HCT116 (cell line): ENCODE results near the gene MGP. TPM values are rescaled to one million over a fixed set of nuclear protein-coding genes. Genes with fewer than 3 reads are reported as not detected.

Source experiments
- ATAC-seq: fragments of 200-7000 bp; cut with Tn5 transposase; 2 replicates; pipeline ENCODE4 v1.9.1; 2020; ENCODE audit warnings: mild to moderate bottlenecking, moderate library complexity
- BruUV-seq: library from RNA; stranded (reverse); fragments of 400-500 nt; replicated peaks from 2 replicates; lab custom pipeline; 2021; lab: Mats Ljungman, UMichigan
- CTCF ChIA-PET: fragments of 300-600 bp; sonication (Branson Sonifier 250); formaldehyde crosslinking; loops from one replicate; lab custom pipeline; 2021; ENCODE audit warnings: antibody characterized with exemption; lab: Charles Lee
- POLR2A ChIA-PET: fragments of 300-600, 350-600 bp; sonication (Branson Sonifier 250); formaldehyde crosslinking; loops from one replicate; lab custom pipeline; 2021; ENCODE audit warnings: antibody characterized with exemption; lab: Charles Lee
- RAD21 ChIA-PET, 2 experiments: fragments of 300-600 bp; sonication (Branson Sonifier 250); formaldehyde crosslinking; loops; one replicate each; lab custom pipeline; 2023; ENCODE audit warnings: low total read pairs in 2 of 2; ENCODE audit not compliant: uncharacterized antibody in 2 of 2, unreplicated experiment in 2 of 2, low non-redundant PET in 1 of 2; lab: Charles Lee
- DNase-seq: peaks from one replicate; pipeline ENCODE4 v3.0.0-alpha.2; 2010; ENCODE audit warnings: low read depth, low spot score
- H2AFZ ChIP-seq: fragments of 200-600 bp; shearing (Covaris generic), sonication (generic); 2 replicates; pipeline ENCODE4 v1.6.1; 2017; ENCODE audit warnings: low read depth, mixed run types, mixed read lengths, antibody characterized with exemption, low read length; ENCODE audit not compliant: poor library complexity, severe bottlenecking
- H3K27ac ChIP-seq: 2 replicates; pipeline ENCODE4 v1.5.1; 2012; ENCODE audit warnings: low read depth, low read length
- H3K27me3 ChIP-seq: fragments of 200-600 bp; sonication (generic); 2 replicates; pipeline ENCODE4 v1.6.1; 2016; ENCODE audit warnings: mixed run types, low read length, mixed read lengths; ENCODE audit not compliant: insufficient read depth
- H3K36me3 ChIP-seq, 2 experiments: fragments of 200-500 bp in 1 of 2; fragments of 200-600 bp in 1 of 2; sonication (Bioruptor generic) in 1 of 2; sonication (generic) in 1 of 2; 2 replicates each; pipeline versions ENCODE4 v1.5.1 to v1.6.1; 2014 to 2016; ENCODE audit warnings: low read length in 2 of 2, inconsistent platforms in 1 of 2, mixed read lengths in 1 of 2, mixed run types in 1 of 2; ENCODE audit not compliant: insufficient read depth in 2 of 2, control insufficient read depth in 1 of 2
- H3K4me1 ChIP-seq, 2 experiments: fragments of 200-600 bp in 1 of 2; sonication (generic) in 1 of 2; 2 replicates each; pipeline versions ENCODE4 v1.5.1 to v1.6.1; 2012 to 2017; ENCODE audit warnings: low read length in 2 of 2, inconsistent platforms in 1 of 2, mild to moderate bottlenecking in 1 of 2, mixed read lengths in 1 of 2, mixed run types in 1 of 2, moderate library complexity in 1 of 2; ENCODE audit not compliant: insufficient read depth in 2 of 2, control insufficient read depth in 1 of 2
- H3K4me2 ChIP-seq: fragments of 200-600 bp; sonication (generic); 2 replicates; pipeline ENCODE4 v1.6.1; 2017; ENCODE audit warnings: mixed run types, low read length, mixed read lengths
- H3K4me3 ChIP-seq, 2 experiments: fragments of 200-600 bp in 1 of 2; sonication (generic) in 1 of 2; replicated peaks in 1 of 2; 2 replicates each; pipeline ENCODE4 v1.5.1; 2011 to 2016; ENCODE audit warnings: low read length in 2 of 2, control low read depth in 1 of 2, low read depth in 1 of 2, mild to moderate bottlenecking in 1 of 2, mixed read lengths in 1 of 2, mixed run types in 1 of 2
- H3K79me2 ChIP-seq: fragments of 200-600 bp; sonication (generic); 2 replicates; pipeline ENCODE4 v1.6.1; 2017; ENCODE audit warnings: mild to moderate bottlenecking, mixed run types, low read length, moderate library complexity, mixed read lengths; ENCODE audit not compliant: insufficient read depth
- H3K9ac ChIP-seq: fragments of 200-600 bp; sonication (generic); 2 replicates; pipeline ENCODE4 v1.6.1; 2016; ENCODE audit warnings: low read length, mixed read lengths
- H3K9me2 ChIP-seq: fragments of 200-600 bp; sonication (generic), shearing (Covaris generic); 2 replicates; pipeline ENCODE4 v1.6.1; 2017; ENCODE audit warnings: mixed run types, mild to moderate bottlenecking, moderate library complexity; ENCODE audit not compliant: insufficient read depth
- H3K9me3 ChIP-seq, 2 experiments: fragments of 200-500 bp in 1 of 2; fragments of 200-600 bp in 1 of 2; sonication (Bioruptor generic) in 1 of 2; sonication (generic) in 1 of 2; 2 replicates each; pipeline ENCODE4 v1.6.1; 2014 to 2017; ENCODE audit warnings: low read length in 2 of 2, mixed read lengths in 2 of 2, inconsistent platforms in 1 of 2, low read depth in 1 of 2, mild to moderate bottlenecking in 1 of 2, mixed run types in 1 of 2, moderate library complexity in 1 of 2; ENCODE audit not compliant: control insufficient read depth in 1 of 2, insufficient read depth in 1 of 2
- H4K20me1 ChIP-seq: fragments of 200-600 bp; sonication (generic), shearing (Covaris generic); 2 replicates; pipeline ENCODE4 v1.6.1; 2017; ENCODE audit warnings: mixed run types, mild to moderate bottlenecking, moderate library complexity; ENCODE audit not compliant: insufficient read depth
- YY1 ChIP-seq: IDR thresholded peaks from 2 replicates; pipeline ENCODE4 v1.6.1; 2011; ENCODE audit warnings: low read length, low read depth, moderate library complexity, mild to moderate bottlenecking; ENCODE audit not compliant: insufficient replicate concordance; ENCODE audit errors: extremely low read depth
- intact Hi-C: fragments of 100-400 bp; cut with micrococcal nuclease; formaldehyde crosslinking; loops from 2 replicates; pipeline ENCODE4 v1.10.0; 2022
- total RNA-seq: library from RNA; stranded (reverse); gene quantifications from one replicate; pipeline ENCODE4 v1.2.1, GENCODE V29; 2021; ENCODE audit not compliant: unreplicated experiment
- TF ChIP-seq, protein P1 (sequence below): IDR thresholded peaks from 2 replicates; pipeline ENCODE4 v1.6.1; 2011; ENCODE audit warnings: mild to moderate bottlenecking, low read length, moderate library complexity; ENCODE audit not compliant: insufficient replicate concordance; ENCODE audit errors: extremely low read depth
- TF ChIP-seq, protein P2 (sequence below), 3 experiments: fragments of 200-600 bp in 1 of 3; sonication (generic) in 1 of 3; IDR thresholded peaks in 2 of 3; conservative IDR thresholded peaks in 1 of 3; 2 replicates each; pipeline ENCODE4 v1.5.1; 2012 to 2017; ENCODE audit warnings: low read depth in 2 of 3, low read length in 2 of 3, antibody characterized with exemption in 1 of 3, borderline replicate concordance in 1 of 3, control low read depth in 1 of 3, mild to moderate bottlenecking in 1 of 3, mixed read lengths in 1 of 3, mixed run types in 1 of 3, moderate library complexity in 1 of 3; ENCODE audit not compliant: insufficient read depth in 1 of 3

The MGP gene
- total RNA-seq, 1 experiment from 2014 or later = 1.3 TPM

DNA sequence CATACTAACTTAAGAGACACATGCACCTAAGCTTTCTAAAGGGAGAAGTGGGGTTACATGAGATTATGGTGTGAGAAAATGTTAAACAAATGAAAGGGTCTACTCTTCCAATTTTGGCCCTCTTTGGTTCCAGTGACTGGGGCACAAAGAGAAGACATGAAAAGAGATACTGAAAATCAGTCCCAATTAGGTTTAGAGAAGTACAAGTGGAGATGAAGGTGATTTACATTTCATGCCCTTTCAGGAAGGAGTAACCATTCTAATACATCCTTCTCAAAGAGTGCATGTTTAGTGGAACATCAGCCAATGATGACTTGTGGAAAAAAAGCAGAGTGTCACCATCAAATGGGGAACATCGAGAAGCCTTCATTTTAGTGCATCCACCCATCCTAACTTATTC lies 14.4 kb downstream of the MGP start:
- ATAC-seq = no peak
- Histone ChIP-seq H3K27ac (no peak overlapping the region), H2AFZ (no peak overlapping the region), H3K4me2 (no peak overlapping the region), H3K4me1 (peaks cover 0 to 10% of the 10 kb centered on the region in 2 experiments; a peak in 2 of 4 replicates), H3K9me3 (no peaks in the 10 kb centered on the region), H3K36me3 (no peaks in the 10 kb centered on the region), H4K20me1 (no peaks in the 10 kb centered on the region), H3K4me3 (no peak overlapping the region), H3K79me2 (no peaks in the 10 kb centered on the region), H3K9ac (no peak overlapping the region), H3K27me3 (no peaks in the 10 kb centered on the region), H3K9me2 (no peaks in the 10 kb centered on the region)
- intact Hi-C loops = no loop called here
- no TSS peak for BruUV-seq
- DNase-seq = no peak
- CTCF ChIA-PET = no interaction called here
- POLR2A ChIA-PET = no interaction called here
- TF ChIP-seq YY1 = no peak
- TF ChIP-seq, protein P1, sequence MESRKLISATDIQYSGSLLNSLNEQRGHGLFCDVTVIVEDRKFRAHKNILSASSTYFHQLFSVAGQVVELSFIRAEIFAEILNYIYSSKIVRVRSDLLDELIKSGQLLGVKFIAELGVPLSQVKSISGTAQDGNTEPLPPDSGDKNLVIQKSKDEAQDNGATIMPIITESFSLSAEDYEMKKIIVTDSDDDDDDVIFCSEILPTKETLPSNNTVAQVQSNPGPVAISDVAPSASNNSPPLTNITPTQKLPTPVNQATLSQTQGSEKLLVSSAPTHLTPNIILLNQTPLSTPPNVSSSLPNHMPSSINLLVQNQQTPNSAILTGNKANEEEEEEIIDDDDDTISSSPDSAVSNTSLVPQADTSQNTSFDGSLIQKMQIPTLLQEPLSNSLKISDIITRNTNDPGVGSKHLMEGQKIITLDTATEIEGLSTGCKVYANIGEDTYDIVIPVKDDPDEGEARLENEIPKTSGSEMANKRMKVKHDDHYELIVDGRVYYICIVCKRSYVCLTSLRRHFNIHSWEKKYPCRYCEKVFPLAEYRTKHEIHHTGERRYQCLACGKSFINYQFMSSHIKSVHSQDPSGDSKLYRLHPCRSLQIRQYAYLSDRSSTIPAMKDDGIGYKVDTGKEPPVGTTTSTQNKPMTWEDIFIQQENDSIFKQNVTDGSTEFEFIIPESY = no peak
- TF ChIP-seq, protein P2, sequence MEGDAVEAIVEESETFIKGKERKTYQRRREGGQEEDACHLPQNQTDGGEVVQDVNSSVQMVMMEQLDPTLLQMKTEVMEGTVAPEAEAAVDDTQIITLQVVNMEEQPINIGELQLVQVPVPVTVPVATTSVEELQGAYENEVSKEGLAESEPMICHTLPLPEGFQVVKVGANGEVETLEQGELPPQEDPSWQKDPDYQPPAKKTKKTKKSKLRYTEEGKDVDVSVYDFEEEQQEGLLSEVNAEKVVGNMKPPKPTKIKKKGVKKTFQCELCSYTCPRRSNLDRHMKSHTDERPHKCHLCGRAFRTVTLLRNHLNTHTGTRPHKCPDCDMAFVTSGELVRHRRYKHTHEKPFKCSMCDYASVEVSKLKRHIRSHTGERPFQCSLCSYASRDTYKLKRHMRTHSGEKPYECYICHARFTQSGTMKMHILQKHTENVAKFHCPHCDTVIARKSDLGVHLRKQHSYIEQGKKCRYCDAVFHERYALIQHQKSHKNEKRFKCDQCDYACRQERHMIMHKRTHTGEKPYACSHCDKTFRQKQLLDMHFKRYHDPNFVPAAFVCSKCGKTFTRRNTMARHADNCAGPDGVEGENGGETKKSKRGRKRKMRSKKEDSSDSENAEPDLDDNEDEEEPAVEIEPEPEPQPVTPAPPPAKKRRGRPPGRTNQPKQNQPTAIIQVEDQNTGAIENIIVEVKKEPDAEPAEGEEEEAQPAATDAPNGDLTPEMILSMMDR (IDR thresholded peaks at IDR 0.05 in 2 of 3, conservative IDR thresholded peaks at IDR 0.05 in 1 of 3; ENCODE audit: borderline replicate concordance in 1 of 3, insufficient read depth in 1 of 3, low read depth in 2 of 3, low read length in 2 of 3) = no peak
- RAD21 ChIA-PET = no interaction called here
